Measurements from ENCODE around the gene APOO. TPM values are rescaled to one million over a fixed set of nuclear protein-coding genes. Genes with fewer than 3 reads are reported as not detected.

Gene APOO
- total and polyA plus RNA-seq, 7 experiments from 2014 or later, result 5.4 to 21.2 (median 13.9) TPM

- Histone ChIP-seq H3K9me3 (ENCODE audit: control insufficient read depth in 2 of 3, low read length in 3 of 3) (no peaks in the 10 kb centered on the region), H3K4me1 (ENCODE audit: control insufficient read depth in 2 of 2, insufficient read depth in 2 of 2, low read length in 2 of 2) (no peaks in the 10 kb centered on the region), H3K4me3 (ENCODE audit: low read length) (no peak overlapping the region), H3K36me3 (ENCODE audit: control insufficient read depth in 2 of 3, insufficient read depth in 3 of 3, low read length in 3 of 3) (no peaks in the 10 kb centered on the region), H3K27ac (ENCODE audit: low read depth, low read length) (no peak overlapping the region), H3K27me3 (ENCODE audit: control insufficient read depth in 2 of 2, insufficient read depth in 2 of 2, low read length in 2 of 2) (no peaks in the 10 kb centered on the region)
- no peaks in the 10 kb centered on the region for H3K27me3 Mint-ChIP-seq
- POLR2A ChIA-PET, result no interaction called here
- H3K4me1 Mint-ChIP-seq, result no peaks in the 10 kb centered on the region
- H3K27ac Mint-ChIP-seq, result no peak overlapping the region
- intact Hi-C loops (cut with micrococcal nuclease), result no loop called here
- H3K36me3 Mint-ChIP-seq, result peaks cover 0 to 7% (median 3%) of the 10 kb centered on the region in 5 donors
- H3K4me3 Mint-ChIP-seq, result no peak overlapping the region
- no peak for ATAC-seq
- CTCF ChIA-PET, result no interaction called here
- no peak for DNase-seq
- H3K9me3 Mint-ChIP-seq, result no peaks in the 10 kb centered on the region
Measured at GRCh38 chrX:23849241-23849640, 58.5 kb downstream of the APOO start.

GRCh38 chrX:23845351-23845817 is 62.4 kb downstream of the APOO start:
- DNase-seq, result no peak
- Mint-ChIP-seq H3K4me3 (no peak overlapping the region), H3K4me1 (no peaks in the 10 kb centered on the region), H3K27ac (no peak overlapping the region), H3K36me3 (peaks cover 0 to 5% (median 3%) of the 10 kb centered on the region in 5 donors), H3K27me3 (no peaks in the 10 kb centered on the region), H3K9me3 (no peaks in the 10 kb centered on the region)
- H3K4me3 ChIP-seq (ENCODE audit: low read length), result no peak overlapping the region
- H3K27me3 ChIP-seq (ENCODE audit: control insufficient read depth in 2 of 2, insufficient read depth in 2 of 2, low read length in 2 of 2), result no peaks in the 10 kb centered on the region
- no peak for ATAC-seq
- H3K36me3 ChIP-seq (ENCODE audit: control insufficient read depth in 2 of 3, insufficient read depth in 3 of 3, low read length in 3 of 3), result no peaks in the 10 kb centered on the region
- H3K9me3 ChIP-seq (ENCODE audit: control insufficient read depth in 2 of 3, low read length in 3 of 3), result no peaks in the 10 kb centered on the region
- intact Hi-C loops (cut with micrococcal nuclease), result no loop called here
- ChIA-PET POLR2A (no interaction called here), CTCF (no interaction called here)
- no peaks in the 10 kb centered on the region for H3K4me1 ChIP-seq (ENCODE audit: control insufficient read depth in 2 of 2, insufficient read depth in 2 of 2, low read length in 2 of 2)
- no peak overlapping the region for H3K27ac ChIP-seq (ENCODE audit: low read depth, low read length)

GRCh38 chrX:23844502-23845138 is 63.1 kb downstream of the APOO start:
- Mint-ChIP-seq H3K27ac (no peak overlapping the region), H3K27me3 (no peaks in the 10 kb centered on the region), H3K36me3 (peaks cover 0 to 7% (median 3%) of the 10 kb centered on the region in 5 donors), H3K4me1 (no peaks in the 10 kb centered on the region), H3K4me3 (no peak overlapping the region), H3K9me3 (no peaks in the 10 kb centered on the region)
- DNase-seq (no peak), ATAC-seq (no peak)
- Histone ChIP-seq H3K4me1 (ENCODE audit: control insufficient read depth in 2 of 2, insufficient read depth in 2 of 2, low read length in 2 of 2) (no peaks in the 10 kb centered on the region), H3K9me3 (ENCODE audit: control insufficient read depth in 2 of 3, low read length in 3 of 3) (no peaks in the 10 kb centered on the region), H3K27ac (ENCODE audit: low read depth, low read length) (no peak overlapping the region), H3K36me3 (ENCODE audit: control insufficient read depth in 2 of 3, insufficient read depth in 3 of 3, low read length in 3 of 3) (no peaks in the 10 kb centered on the region), H3K27me3 (ENCODE audit: control insufficient read depth in 2 of 2, insufficient read depth in 2 of 2, low read length in 2 of 2) (no peaks in the 10 kb centered on the region), H3K4me3 (ENCODE audit: low read length) (no peak overlapping the region)
- intact Hi-C loops (cut with micrococcal nuclease), result no loop called here
- POLR2A ChIA-PET, result no interaction called here
- CTCF ChIA-PET, result no interaction called here

GRCh38 chrX:23841847-23842522 is 65.8 kb downstream of the APOO start:
- Histone ChIP-seq H3K36me3 (ENCODE audit: control insufficient read depth in 2 of 3, insufficient read depth in 3 of 3, low read length in 3 of 3) (no peaks in the 10 kb centered on the region), H3K9me3 (ENCODE audit: control insufficient read depth in 2 of 3, low read length in 3 of 3) (no peaks in the 10 kb centered on the region), H3K27ac (ENCODE audit: low read depth, low read length) (no peak overlapping the region), H3K4me3 (ENCODE audit: low read length) (no peak overlapping the region), H3K4me1 (ENCODE audit: control insufficient read depth in 2 of 2, insufficient read depth in 2 of 2, low read length in 2 of 2) (no peaks in the 10 kb centered on the region), H3K27me3 (ENCODE audit: control insufficient read depth in 2 of 2, insufficient read depth in 2 of 2, low read length in 2 of 2) (no peaks in the 10 kb centered on the region)
- POLR2A ChIA-PET, result no interaction called here
- no peaks in the 10 kb centered on the region for H3K9me3 Mint-ChIP-seq
- CTCF ChIA-PET, result no interaction called here
- DNase-seq (no peak), ATAC-seq (no peak)
- H3K4me1 Mint-ChIP-seq, result no peaks in the 10 kb centered on the region
- H3K36me3 Mint-ChIP-seq, result peaks cover 0 to 7% (median 0%) of the 10 kb centered on the region in 5 donors
- H3K27me3 Mint-ChIP-seq, result no peaks in the 10 kb centered on the region
- intact Hi-C loops (cut with micrococcal nuclease), result no loop called here
- no peak overlapping the region for H3K27ac Mint-ChIP-seq
- H3K4me3 Mint-ChIP-seq, result no peak overlapping the region

GRCh38 chrX:23840674-23841073 is 67.1 kb downstream of the APOO start:
- no peaks in the 10 kb centered on the region for H3K4me1 ChIP-seq (ENCODE audit: control insufficient read depth in 2 of 2, insufficient read depth in 2 of 2, low read length in 2 of 2)
- H3K27ac ChIP-seq (ENCODE audit: low read depth, low read length), result no peak overlapping the region
- Mint-ChIP-seq H3K4me3 (no peak overlapping the region), H3K27ac (no peak overlapping the region), H3K36me3 (peaks cover 0 to 7% (median 0%) of the 10 kb centered on the region in 5 donors), H3K4me1 (no peaks in the 10 kb centered on the region), H3K9me3 (no peaks in the 10 kb centered on the region), H3K27me3 (no peaks in the 10 kb centered on the region)
- no peaks in the 10 kb centered on the region for H3K27me3 ChIP-seq (ENCODE audit: control insufficient read depth in 2 of 2, insufficient read depth in 2 of 2, low read length in 2 of 2)
- ATAC-seq (no peak), DNase-seq (no peak)
- CTCF ChIA-PET, result no interaction called here
- no peak overlapping the region for H3K4me3 ChIP-seq (ENCODE audit: low read length)
- POLR2A ChIA-PET, result no interaction called here
- intact Hi-C loops (cut with micrococcal nuclease), result no loop called here
- no peaks in the 10 kb centered on the region for H3K36me3 ChIP-seq (ENCODE audit: control insufficient read depth in 2 of 3, insufficient read depth in 3 of 3, low read length in 3 of 3)
- no peaks in the 10 kb centered on the region for H3K9me3 ChIP-seq (ENCODE audit: control insufficient read depth in 2 of 3, low read length in 3 of 3)

- Mint-ChIP-seq H3K4me3 (no peak overlapping the region), H3K9me3 (no peaks in the 10 kb centered on the region), H3K4me1 (no peaks in the 10 kb centered on the region), H3K27me3 (no peaks in the 10 kb centered on the region), H3K27ac (no peak overlapping the region), H3K36me3 (peaks cover 0 to 7% (median 0%) of the 10 kb centered on the region in 5 donors)
- ChIA-PET CTCF (no interaction called here), POLR2A (no interaction called here)
- Histone ChIP-seq H3K27me3 (ENCODE audit: control insufficient read depth in 2 of 2, insufficient read depth in 2 of 2, low read length in 2 of 2) (no peaks in the 10 kb centered on the region), H3K4me3 (ENCODE audit: low read length) (no peak overlapping the region), H3K9me3 (ENCODE audit: control insufficient read depth in 2 of 3, low read length in 3 of 3) (no peaks in the 10 kb centered on the region), H3K27ac (ENCODE audit: low read depth, low read length) (no peak overlapping the region), H3K36me3 (ENCODE audit: control insufficient read depth in 2 of 3, insufficient read depth in 3 of 3, low read length in 3 of 3) (no peaks in the 10 kb centered on the region), H3K4me1 (ENCODE audit: control insufficient read depth in 2 of 2, insufficient read depth in 2 of 2, low read length in 2 of 2) (no peaks in the 10 kb centered on the region)
- intact Hi-C loops (cut with micrococcal nuclease), result no loop called here
- no peak for DNase-seq
- ATAC-seq, result no peak
Measured at GRCh38 chrX:23838953-23839352, 68.8 kb downstream of the APOO start.

GRCh38 chrX:23832721-23833120 is 75.0 kb downstream of the APOO start:
- ChIA-PET CTCF (no interaction called here), POLR2A (no interaction called here)
- ATAC-seq (no peak), DNase-seq (no peak)
- Mint-ChIP-seq H3K27ac (peak overlapping the region in 3 of 9 donors; percentile 31 to 77 (median 41)), H3K4me1 (peaks cover 0 to 3% (median 0%) of the 10 kb centered on the region in 7 donors), H3K27me3 (no peaks in the 10 kb centered on the region), H3K9me3 (no peaks in the 10 kb centered on the region), H3K4me3 (no peak overlapping the region), H3K36me3 (peaks cover 0 to 5% (median 0%) of the 10 kb centered on the region in 5 donors)
- Histone ChIP-seq H3K36me3 (ENCODE audit: control insufficient read depth in 2 of 3, insufficient read depth in 3 of 3, low read length in 3 of 3) (no peaks in the 10 kb centered on the region), H3K9me3 (ENCODE audit: control insufficient read depth in 2 of 3, low read length in 3 of 3) (no peaks in the 10 kb centered on the region), H3K4me1 (ENCODE audit: control insufficient read depth in 2 of 2, insufficient read depth in 2 of 2, low read length in 2 of 2) (no peaks in the 10 kb centered on the region), H3K27me3 (ENCODE audit: control insufficient read depth in 2 of 2, insufficient read depth in 2 of 2, low read length in 2 of 2) (no peaks in the 10 kb centered on the region), H3K27ac (ENCODE audit: low read depth, low read length) (no peak overlapping the region), H3K4me3 (ENCODE audit: low read length) (no peak overlapping the region)
- intact Hi-C loops (cut with micrococcal nuclease), result no loop called here
